ENCODE data around the gene LSM11.
"Not testable (repeated sequence)": the region's sequence is repeated elsewhere in the genome, so short reads cannot be mapped to it uniquely, and the experiment has no call there.

The LSM11 gene

DNA sequence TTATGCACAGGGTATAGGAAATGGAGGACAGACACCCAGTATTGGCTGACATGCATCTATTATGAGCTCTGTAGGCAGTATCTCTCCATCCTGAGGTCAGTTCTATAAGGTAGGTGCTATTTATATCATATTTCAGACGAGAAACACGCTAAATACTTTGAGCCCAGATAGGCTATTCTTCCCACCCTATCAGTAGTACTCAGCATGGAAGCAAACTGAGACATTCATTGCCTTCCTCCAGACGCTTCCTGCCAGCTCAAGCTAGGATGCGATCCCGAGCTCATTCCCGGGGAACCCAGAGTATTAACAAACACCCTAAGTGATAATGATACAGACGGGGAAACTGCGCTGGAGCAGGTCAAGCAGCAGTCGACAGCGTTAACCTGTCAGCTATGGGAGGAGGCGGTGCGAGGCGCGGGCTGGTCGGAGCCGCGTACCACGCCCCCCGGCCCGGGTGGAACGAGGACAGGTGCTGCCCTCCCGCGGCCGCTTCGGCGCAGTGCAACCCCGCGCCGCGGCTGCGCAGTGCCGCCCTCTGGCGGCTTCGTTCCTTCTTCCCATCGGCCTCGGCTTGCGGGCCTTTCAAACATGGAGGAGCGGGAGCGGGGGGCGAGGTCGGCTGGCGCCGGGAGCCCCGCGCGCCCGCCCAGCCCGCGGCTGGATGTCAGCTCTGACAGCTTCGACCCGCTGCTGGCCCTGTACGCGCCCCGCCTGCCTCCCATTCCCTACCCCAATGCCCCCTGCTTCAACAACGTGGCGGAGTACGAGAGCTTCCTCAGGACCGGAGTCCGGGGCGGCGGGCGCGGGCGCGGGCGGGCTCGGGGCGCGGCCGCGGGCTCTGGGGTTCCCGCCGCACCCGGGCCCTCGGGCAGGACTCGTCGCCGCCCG lies at the start of gene LSM11:
TSS of gene LSM11 (plus strand) at position 550 of the 888 bp plus-strand sequence. CDS start at position 589, 39 bp downstream.
- DNase-seq (ENCODE audit: low spot score), result peak; percentile 83

DNA sequence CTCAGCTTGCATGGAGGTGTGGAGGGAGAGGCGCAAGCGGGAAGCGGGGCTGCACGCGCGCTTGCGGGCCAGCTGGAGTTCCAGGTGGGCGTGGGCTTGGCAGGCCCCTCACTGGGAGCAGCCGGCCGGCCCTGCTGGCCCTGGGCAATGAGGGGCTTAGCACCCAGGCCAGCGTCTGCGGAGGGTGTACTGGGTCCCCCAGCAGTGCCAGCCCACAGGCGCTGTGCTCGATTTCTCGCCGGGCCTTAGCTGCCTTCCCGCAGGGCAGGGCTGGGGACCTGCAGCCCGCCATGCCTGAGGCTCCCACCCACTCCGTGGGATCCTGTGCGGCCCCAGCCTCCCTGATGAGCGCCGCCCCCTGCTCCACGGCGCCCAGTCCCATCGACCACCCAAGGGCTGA lies 49.7 kb upstream of the LSM11 start:
- not testable (repeated sequence) for DNase-seq (ENCODE audit: low spot score)

DNA sequence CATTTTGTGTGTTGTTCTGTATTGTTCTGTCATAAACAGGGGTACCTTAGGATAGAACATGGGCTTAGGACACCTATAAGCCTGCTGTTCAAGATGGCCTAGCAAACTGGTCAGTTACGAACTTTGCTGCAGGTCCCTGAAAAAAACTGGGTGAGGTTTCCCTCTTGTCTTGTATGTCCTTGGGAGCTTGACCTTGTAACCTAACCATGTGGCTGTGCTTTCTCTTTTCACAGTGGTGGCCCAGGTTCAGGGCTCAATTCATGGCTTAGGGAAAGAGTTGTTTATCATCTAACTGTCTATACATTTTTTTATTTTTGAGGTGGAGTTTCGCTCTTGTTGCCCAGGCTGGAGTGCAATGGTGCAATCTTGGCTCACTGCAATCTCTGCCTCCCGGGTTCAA lies 47.4 kb upstream of the LSM11 start:
- not testable (repeated sequence) for DNase-seq (ENCODE audit: low spot score)

DNA sequence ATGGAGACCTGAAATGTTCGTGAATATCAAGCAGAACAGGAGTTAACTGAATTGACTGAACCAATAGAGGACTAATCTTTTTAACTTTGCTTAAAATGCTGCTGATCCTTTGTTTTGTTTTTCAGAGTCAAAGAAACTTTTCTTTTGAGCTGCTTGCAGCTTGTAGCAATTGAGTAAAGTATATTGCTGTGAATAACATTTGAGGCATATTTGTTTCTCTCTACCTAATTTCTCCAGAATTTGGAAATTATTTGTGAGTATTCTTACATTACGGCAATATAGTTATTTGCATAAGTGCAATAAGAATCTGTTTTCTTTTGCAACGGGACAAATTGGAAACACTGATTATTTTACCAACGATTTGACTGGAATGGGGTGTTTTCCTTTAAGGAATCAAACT lies 44.8 kb upstream of the LSM11 start:
- DNase-seq (ENCODE audit: low spot score), result not testable (repeated sequence)

DNA sequence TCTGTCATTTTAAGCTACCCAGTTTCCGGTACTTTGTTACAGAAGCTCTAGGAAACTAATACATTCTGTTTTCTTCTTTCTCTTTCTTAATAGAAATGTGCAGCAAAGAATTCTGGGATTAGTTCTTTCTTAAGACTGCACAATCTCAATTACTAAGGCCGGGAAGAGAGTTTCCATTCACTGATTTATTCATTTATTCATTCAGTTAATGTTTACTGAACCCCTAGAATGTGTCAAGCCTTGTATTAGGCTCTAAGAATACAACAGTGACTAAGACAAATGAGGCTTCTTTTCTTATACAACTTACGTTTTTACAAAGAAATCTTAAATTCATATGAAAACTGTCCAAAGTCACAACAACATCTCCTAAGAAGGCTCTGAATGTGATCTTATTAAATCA lies 39.8 kb upstream of the LSM11 start:
- no peak for DNase-seq (ENCODE audit: low spot score)

DNA sequence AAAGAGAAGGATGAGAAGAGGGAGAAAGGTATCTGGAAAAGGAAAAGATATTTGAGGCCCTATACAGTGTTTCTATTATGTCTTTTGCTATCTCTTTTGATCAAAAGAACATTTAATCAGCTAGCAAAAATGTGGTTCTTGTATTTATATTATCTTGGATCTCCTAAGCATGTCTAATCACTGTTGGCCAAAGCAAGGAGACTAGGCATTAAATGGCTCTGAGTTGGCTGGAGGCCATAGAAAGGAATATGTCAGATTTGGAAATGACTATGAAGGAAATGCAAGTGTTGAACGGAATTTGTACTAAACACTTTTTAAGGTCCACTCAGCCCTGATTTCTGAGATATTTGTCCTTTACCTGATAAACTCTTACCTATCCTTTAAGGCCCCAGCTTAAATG lies 34.6 kb upstream of the LSM11 start:
- no peak for DNase-seq (ENCODE audit: low spot score)

DNA sequence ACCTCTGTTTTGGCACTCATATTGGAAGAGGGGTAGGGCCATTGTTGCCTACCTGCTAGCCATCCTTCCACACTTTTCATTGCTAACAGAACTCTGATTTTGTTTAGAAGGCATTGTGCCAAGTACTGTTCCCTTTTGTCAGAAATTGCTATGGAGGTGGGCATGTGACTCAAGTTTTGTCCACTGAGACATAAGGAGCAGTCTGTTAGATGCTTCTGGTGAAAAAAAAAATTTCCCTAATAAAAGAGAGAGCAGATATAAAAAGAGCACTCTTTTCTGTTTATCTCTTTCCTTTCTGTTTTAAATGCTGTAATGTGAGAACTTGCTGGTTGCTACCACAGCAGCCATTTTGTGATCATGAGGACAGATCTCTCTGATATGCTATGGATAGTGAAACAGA lies 34.2 kb upstream of the LSM11 start:
- DNase-seq (ENCODE audit: low spot score), result no peak

DNA sequence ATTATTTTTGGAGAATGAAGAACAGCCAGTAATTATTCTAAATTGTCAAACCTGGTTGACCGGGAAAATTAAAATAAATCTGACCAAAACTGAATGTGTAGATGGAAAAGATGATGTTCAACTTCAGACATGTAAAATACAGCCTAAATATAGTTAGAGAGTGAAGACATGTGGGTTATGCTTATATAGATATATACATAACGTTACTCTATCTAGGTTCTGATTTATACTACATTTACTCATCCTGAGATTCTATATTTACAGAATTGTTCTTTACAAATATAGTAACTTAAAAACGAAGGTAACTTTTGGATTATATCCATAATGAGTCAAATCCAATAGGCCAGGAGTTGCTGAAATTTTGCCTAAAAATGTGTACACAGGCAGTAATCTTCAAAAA lies 33.1 kb upstream of the LSM11 start:
- DNase-seq (ENCODE audit: low spot score), result no peak

DNA sequence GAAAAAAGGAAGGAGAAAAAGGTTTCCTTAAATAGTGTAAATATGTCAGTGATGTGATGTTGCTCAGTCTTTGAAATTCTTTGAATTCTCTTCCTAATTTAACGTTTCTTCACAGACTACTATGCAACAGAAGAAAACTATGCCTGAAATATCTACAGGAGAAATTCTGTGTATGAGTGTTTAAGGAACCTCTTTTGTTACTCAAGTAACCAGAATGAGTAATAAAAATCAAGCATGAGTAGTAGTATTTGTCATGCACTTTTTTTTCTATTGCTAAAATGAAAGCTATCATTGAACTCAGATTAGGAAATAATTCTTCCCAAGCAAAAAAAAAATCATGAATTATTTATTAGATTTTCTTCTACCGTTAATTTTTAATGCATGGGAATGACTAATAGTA lies 32.6 kb upstream of the LSM11 start:
- DNase-seq (ENCODE audit: low spot score), result no peak

DNA sequence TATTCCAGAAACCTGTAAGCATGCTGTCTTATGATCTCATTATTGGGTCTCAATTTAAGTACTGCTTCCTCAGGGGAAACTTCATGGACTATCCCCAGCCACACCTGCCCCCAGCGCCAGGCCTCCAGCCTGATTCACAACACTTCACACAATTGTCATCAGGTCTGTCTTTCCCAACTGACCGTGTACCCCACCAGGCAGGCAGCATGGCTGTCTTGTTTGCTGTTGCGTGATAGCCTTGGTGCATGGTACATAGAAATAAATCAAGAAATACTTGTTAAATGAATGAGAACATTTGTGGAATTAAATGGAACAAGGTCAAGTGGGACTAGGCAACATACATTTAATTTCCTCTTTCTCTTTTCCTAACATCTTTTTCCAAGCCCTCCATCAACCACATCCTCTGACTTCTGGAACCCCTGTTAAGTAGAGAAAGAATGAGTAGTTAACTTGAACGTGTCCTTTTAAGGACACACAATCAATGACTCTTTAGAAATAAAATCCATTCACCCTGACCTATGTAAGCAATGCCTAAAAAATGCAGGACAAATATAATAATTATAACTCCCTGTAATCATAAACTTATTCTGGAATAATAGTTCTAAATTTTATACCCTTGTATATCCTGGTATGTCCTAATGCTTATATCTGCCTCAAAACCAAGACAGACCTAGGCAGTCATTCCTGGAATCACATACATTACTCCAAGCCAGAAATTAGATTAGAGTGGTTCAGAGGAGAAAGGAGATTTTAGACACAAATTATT lies 29.5 kb upstream of the LSM11 start:
- no peak for DNase-seq (ENCODE audit: low spot score)

DNA sequence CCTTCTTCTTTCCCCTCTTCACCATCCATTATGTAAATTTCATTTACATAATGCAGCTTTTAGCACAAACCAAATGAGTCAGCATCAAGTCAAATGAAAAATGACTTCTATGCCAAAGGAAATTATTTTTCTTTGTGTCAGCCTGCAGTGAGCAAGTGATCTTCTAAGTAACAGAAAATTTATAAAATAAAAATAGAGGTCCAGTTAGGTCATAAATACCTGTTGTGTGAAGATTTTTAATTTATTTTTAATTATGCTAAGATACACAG lies 29.0 kb upstream of the LSM11 start:
- DNase-seq (ENCODE audit: low spot score), result no peak

DNA sequence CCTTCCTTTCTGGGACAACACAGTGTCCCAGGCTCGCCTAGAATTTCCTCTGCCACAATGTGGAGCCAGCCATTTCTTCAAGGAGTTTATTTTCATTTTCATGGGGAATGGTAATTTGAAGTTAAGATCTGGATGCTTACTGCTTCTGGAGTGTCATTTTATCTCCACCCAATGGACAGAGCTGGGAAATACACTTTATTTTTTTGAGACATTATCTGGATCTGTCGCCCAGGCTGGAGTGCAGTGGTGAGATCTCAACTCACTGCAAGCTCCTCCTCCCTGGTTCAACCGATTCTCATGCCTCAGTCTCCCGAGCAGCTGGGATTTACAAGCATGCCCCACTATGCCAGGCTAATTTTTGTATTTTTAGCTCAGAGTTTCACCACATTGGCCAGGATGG lies 25.0 kb upstream of the LSM11 start:
- peak; percentile 81 for DNase-seq (ENCODE audit: low spot score)

DNA sequence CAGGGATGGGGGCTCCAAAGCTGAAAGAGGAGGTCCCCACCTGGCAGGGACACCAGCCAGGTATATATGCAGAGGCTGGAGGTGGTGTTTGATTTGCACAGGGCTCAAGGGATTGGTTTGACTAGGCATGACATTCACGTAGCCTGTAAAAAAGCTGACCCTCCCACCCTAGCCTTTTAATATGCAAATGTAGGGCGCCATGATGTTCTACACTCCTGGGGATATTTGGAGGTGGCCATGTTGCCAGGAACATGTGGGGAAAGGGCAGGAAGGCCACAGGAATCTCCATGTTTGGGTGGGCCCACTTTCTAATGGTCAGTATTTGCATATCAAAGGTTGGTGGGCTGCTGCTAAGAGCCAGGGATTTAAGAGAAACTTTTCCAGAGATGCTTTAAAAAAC lies 24.3 kb upstream of the LSM11 start:
- DNase-seq (ENCODE audit: low spot score), result no peak

DNA sequence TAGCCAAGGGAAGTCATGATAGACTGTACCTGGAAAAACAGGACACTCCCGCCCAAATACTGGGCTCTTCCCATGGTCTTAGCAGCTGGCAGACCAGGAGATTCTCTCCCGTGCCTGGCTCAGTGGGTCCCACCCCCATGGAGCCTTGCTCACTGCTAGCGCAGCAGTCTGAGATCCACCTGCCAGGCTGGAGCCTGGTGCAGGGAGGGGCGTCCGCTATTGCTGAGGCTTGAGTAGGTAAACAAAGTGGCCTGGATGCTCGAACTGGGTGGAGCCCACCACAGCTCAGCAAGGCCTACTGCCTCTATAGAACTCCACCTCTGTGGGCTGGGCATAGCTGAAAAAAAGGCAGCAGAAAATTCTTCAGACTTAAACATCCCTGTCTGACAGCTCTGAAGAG lies 22.4 kb upstream of the LSM11 start:
- DNase-seq (ENCODE audit: low spot score), result no peak

DNA sequence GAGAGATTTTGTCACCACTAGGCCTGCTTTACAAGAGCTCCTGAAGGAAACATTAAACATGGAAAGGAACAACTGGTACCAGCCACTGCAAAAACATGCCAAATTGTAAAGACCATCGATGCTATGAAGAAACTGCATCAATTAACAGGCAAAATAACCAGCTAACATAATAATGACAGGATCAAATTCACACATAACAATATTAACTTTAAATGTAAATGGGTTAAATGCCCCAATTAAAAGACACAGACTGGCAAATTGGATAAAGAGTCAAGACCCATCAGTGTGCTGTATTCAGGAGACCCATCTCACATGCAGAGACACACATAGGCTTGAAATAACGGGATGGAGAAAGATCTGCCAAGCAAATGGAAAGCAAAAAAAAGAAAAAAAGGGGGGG lies 20.6 kb upstream of the LSM11 start:
- DNase-seq (ENCODE audit: low spot score), result not testable (repeated sequence)

DNA sequence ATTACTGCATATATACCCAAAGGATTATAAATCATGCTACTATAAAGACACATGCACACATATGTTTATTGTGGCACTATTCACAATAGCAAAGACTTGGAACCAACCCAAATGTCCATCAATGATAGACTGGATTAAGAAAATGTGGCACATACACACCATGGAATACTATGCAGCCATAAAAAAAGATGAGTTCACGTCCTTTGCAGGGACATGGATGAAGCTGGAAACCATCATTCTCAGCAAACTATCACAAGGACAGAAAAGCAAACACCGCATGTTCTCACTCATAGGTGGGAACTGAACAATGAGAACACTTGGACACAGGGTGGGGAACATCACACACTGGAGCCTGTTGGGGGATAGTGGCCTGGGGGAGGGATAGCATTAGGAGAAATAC lies 16.9 kb upstream of the LSM11 start:
- DNase-seq (ENCODE audit: low spot score), result not testable (repeated sequence)

DNA sequence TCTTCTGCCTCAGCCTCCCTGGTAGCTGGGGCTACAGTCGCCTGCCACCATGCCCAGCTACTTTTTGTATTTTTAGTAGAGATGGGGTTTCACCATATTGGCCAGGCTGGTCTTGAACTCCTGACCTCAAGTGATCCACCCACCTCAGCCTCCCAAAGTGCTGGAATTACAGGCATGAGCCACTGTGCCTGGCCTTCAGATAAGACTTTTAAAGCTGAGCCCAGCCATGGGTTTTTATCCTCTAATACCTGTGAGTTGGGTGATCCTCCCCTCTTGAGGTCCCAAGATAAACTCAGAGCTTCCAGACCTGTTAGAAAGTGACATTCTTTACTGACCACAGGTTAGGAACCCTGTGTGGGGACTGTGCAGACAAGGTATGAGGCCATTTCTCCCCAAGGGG lies 15.7 kb upstream of the LSM11 start:
- not testable (repeated sequence) for DNase-seq (ENCODE audit: low spot score)

DNA sequence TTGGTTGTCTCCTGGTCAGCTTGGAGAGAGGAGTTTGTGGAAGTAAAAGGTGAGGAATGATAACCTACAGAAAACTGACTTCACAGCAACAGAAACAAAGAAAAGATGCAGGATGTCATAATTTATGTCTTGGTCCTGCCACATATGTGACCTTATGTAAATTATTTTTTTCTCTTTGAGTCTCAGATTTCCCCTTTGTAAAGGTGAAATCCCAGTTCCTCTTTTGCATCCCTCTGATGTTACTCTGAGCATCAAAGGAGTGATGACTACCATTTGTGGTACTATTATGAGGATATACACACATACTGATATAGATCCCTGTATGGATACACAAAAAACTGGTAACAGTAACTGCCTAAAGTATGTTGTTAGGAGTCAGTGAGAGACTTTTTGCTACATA lies 13.7 kb upstream of the LSM11 start:
- no peak for DNase-seq (ENCODE audit: low spot score)

DNA sequence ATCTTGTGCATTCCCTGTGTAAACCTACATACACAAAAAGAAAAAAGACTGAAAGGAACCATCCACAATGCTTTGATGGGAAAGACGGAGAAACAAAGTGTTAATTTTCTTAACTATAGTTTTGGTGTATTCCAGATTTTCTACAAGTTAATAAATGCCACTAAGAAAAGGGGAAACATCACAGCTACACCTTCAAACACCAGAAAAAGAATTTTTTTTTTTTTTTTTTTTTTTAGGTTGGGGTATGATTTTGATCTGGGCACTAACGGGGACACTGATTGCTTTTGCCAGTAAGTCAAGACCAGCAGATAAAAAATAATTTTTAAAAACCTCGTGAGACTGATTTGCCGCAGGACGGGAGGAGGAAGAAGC lies 12.6 kb upstream of the LSM11 start:
- no peak for DNase-seq (ENCODE audit: low spot score)

DNA sequence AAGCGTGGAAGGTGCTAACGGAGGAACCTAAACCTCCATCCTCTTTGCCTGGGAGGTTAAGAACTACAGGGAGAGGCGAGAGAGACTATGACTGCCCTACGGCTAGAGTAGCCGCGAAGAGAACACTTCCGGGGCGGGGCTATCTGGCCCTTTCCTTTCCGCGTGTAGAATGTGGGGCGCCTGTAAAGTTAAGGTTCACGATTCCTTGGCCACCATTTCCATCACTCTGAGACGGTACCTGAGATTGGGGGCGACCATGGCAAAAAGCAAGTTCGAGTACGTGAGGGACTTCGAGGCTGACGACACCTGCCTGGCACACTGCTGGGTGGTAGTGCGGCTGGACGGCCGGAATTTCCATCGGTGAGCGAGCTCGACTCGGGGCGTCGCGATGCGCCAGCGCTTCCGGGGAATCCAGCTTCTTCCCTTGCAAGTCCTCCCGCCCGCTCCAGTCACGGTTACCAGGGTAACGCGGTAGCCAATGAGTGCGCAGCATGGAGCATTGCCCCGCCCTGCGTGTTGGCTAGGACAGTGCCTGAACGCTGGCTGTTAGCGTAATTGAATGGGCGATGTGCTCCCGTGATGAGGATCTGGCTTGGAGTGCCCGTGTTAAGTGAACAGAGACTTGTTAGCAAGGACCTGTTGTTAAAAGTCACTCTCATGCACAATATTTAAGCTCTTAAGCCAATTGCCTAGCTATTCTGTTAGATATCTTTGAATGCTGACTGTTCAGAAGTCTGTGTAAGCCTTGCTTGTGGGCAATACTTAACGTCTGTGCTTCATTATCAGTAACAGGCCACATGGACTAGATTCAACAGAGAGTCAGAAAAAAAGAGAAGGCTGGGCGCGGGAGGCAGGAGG lies 12.0 kb upstream of the LSM11 start, which contains the start of gene THG1L:
TSS of gene THG1L (plus strand) at position 149 of the 858 bp plus-strand sequence. CDS start at position 170, 21 bp downstream.
- DNase-seq (ENCODE audit: low spot score), result peak; percentile 99

DNA sequence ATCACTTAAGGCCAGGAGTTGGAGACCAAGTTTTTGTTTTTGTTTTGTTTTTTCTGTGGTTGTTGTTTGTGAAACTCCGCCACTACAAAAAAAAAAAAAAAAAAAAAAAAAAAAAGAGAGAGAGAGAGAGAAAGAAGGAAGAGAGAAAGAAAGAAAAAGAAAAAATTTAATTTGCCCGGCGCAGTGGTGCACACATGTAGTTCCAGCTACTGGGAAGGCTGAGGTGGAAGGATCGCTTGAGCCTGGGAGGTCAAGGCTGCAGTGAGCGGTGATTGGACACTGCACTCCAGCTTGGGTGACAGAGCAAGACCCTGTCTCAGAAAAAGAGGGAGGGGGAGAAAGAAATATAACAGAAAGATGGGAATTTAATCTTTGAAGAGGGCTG lies 11.4 kb upstream of the LSM11 start:
- DNase-seq (ENCODE audit: low spot score), result no peak

DNA sequence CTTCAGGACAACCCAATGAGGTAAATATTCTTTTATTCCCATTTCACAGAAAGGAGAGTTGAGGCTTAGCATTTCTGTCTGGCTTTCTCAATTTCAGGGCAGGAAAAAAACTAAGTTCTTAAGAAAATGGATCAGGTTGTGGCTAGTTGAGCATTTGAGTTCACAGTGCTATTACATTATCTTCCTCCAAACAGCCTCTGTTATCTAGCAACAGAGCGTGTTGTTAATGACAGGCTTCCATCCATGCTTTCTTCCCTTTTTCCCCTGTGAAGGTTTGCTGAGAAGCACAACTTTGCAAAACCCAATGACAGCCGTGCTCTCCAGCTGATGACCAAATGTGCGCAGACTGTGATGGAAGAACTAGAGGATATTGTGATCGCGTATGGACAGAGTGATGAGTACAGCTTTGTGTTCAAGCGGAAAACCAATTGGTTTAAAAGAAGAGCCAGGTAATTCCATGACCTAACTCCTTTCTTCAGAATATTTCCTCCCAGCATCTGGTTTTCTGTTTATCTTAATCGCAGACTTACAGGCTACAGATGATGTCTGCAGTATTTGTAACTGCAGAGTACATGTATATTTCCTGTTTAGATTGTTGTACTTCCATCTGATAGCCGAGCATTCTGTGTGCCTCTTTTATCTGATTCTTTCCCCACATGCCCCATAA lies 10.8 kb upstream of the LSM11 start:
- DNase-seq (ENCODE audit: low spot score), result no peak

Measured in putamen (tissue), 1 donor.